22Rv1 (cell line): Measurements from ENCODE around the gene CDT1.

Experiments
- ZFX ChIP-seq: fragments of 450-650 bp; IDR thresholded peaks from 2 replicates; pipeline ENCODE4 v1.6.1; 2017; ENCODE audit warnings: antibody characterized with exemption, borderline replicate concordance
- TF ChIP-seq, protein P1 (sequence below): fragments of 450-650 bp; IDR thresholded peaks from 2 replicates; pipeline ENCODE4 v1.5.1; 2017; ENCODE audit warnings: mild to moderate bottlenecking

DNA sequence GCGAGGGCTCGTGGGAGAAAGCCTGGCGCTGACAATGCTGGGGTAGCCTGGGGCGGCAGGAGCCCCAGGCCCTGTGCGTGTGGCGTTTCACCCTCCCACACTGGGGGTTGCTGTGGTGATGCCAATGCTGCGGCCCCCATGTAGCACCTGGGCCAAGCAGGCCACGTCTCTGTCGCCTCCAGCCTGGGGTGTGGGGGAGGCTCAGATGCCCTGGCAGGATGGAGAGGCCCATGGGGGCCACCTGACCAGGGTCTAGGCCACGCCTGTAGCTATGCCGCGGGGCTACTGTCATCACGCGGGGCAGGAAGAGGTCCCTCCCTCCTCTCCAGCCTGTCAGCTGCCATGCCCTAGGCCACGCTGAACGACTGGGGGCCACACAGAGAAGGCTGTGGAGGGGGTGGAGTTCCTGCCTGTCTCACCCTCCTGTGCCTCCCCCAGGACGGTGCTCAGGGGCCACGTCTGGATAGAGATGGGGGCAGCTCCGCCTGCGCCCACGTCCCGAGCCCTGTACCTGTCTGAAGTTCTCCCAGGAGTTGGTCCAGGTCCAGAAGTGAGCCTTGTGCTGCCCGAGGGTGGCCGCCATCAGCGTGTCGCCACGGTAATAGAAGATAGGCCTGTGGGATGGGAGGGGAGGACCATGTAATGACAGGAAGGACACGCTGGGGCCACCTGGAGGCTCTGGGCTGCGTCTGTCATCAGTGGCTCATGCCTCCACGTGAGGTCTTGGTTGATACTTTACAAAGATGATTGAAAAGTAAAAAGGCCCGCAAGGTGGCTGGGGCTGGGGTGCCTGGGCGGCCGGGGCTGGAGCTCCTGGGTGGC lies 20.9 kb downstream of the CDT1 start:
- TF ChIP-seq, protein P1, sequence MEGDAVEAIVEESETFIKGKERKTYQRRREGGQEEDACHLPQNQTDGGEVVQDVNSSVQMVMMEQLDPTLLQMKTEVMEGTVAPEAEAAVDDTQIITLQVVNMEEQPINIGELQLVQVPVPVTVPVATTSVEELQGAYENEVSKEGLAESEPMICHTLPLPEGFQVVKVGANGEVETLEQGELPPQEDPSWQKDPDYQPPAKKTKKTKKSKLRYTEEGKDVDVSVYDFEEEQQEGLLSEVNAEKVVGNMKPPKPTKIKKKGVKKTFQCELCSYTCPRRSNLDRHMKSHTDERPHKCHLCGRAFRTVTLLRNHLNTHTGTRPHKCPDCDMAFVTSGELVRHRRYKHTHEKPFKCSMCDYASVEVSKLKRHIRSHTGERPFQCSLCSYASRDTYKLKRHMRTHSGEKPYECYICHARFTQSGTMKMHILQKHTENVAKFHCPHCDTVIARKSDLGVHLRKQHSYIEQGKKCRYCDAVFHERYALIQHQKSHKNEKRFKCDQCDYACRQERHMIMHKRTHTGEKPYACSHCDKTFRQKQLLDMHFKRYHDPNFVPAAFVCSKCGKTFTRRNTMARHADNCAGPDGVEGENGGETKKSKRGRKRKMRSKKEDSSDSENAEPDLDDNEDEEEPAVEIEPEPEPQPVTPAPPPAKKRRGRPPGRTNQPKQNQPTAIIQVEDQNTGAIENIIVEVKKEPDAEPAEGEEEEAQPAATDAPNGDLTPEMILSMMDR, result peak; percentile 10; the same call in 1 of the 2 replicates
- TF ChIP-seq ZFX, result no peak
